ENCODE data around the gene VIPR2. TPM values are rescaled to one million over a fixed set of nuclear protein-coding genes. Genes with fewer than 3 reads are reported as not detected.

VIPR2 gene
- total RNA-seq, 1 experiment from 2014 or later, result not detected

DNA sequence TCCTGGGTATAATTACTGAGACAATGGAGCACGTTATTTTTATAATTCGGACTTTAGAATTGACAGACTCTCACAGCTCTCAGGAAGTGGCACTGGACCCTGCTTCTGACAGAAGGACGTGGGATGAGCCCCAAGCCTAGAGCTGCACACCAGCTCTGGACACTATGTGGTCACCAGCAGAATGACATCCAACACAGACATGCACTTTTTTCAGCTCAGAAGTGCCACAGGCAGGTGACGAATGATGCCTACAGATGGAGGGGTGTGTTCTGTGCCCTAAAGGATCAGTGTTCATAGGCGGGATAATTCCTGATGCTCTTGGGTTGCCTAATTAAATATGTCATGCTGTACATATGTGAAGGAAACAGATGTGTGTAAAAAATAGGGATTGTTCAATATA lies 87.9 kb downstream of the VIPR2 start:
- no peaks in the 10 kb centered on the region for H3K79me2 ChIP-seq (ENCODE audit: low read length)
- H3K9me3 ChIP-seq (ENCODE audit: low read length), result no peaks in the 10 kb centered on the region
- no peak overlapping the region for H3K27ac ChIP-seq (ENCODE audit: low read length)
- H3K27me3 ChIP-seq (ENCODE audit: low read length), result 0 out of 2 replicates have a peak, but pooled peaks cover 3% of the 10 kb centered on the region
- no peaks in the 10 kb centered on the region for H3K36me3 ChIP-seq (ENCODE audit: insufficient read depth, low read length)
- no peak overlapping the region for H3K4me2 ChIP-seq (ENCODE audit: low read depth, low read length, poor library complexity, severe bottlenecking)
- no peaks in the 10 kb centered on the region for H4K20me1 ChIP-seq (ENCODE audit: insufficient read depth, low read depth, low read length)
- no peaks in the 10 kb centered on the region for H3K4me1 ChIP-seq (ENCODE audit: low read length)
- H2AFZ ChIP-seq (ENCODE audit: low read length), result no peak overlapping the region
- no peak overlapping the region for H3K4me3 ChIP-seq (ENCODE audit: low read length)
- H3K9ac ChIP-seq (ENCODE audit: low read length), result no peak overlapping the region
- DNase-seq, result no peak
- H3K9me2 ChIP-seq (replicated peaks; ENCODE audit: insufficient read depth, low read length), result no peaks in the 10 kb centered on the region

DNA sequence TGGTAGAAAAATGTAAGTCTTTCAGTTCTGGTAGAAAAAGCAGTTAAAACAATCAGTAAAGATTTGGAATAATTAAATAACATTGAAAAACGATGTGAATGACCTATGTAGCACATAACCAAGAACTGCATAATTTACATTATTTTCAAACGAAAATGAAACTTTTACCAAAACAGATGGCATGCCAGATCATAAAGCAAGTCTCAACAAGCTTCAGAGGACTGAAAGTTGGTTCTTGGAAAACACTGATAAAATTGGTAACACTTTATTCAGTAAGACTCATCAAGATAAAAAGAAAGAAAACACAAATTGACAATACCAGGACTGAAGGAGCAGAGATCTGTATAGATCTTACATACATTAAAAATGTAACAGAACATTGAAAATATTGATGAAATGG lies 92.8 kb downstream of the VIPR2 start:
- Histone ChIP-seq H3K36me3 (ENCODE audit: insufficient read depth, low read length) (no peaks in the 10 kb centered on the region), H3K79me2 (ENCODE audit: low read length) (no peaks in the 10 kb centered on the region), H3K9me2 (replicated peaks; ENCODE audit: insufficient read depth, low read length) (no peaks in the 10 kb centered on the region), H3K4me1 (ENCODE audit: low read length) (peaks cover 7% of the 10 kb centered on the region), H3K4me3 (ENCODE audit: low read length) (no peak overlapping the region), H3K27ac (ENCODE audit: low read length) (no peak overlapping the region), H3K4me2 (ENCODE audit: low read depth, low read length, poor library complexity, severe bottlenecking) (no peak overlapping the region), H3K9ac (ENCODE audit: low read length) (no peak overlapping the region), H2AFZ (ENCODE audit: low read length) (no peak overlapping the region), H3K9me3 (ENCODE audit: low read length) (no peaks in the 10 kb centered on the region), H4K20me1 (ENCODE audit: insufficient read depth, low read depth, low read length) (no peaks in the 10 kb centered on the region), H3K27me3 (ENCODE audit: low read length) (no peaks in the 10 kb centered on the region)
- DNase-seq, result no peak

- Histone ChIP-seq H2AFZ (ENCODE audit: low read length) (no peak overlapping the region), H3K27ac (ENCODE audit: low read length) (no peak overlapping the region), H3K9me2 (replicated peaks; ENCODE audit: insufficient read depth, low read length) (no peaks in the 10 kb centered on the region), H3K4me1 (ENCODE audit: low read length) (peaks cover 7% of the 10 kb centered on the region), H3K79me2 (ENCODE audit: low read length) (no peaks in the 10 kb centered on the region), H3K4me3 (ENCODE audit: low read length) (no peak overlapping the region), H3K36me3 (ENCODE audit: insufficient read depth, low read length) (no peaks in the 10 kb centered on the region), H3K4me2 (ENCODE audit: low read depth, low read length, poor library complexity, severe bottlenecking) (no peak overlapping the region), H3K27me3 (ENCODE audit: low read length) (no peaks in the 10 kb centered on the region), H4K20me1 (ENCODE audit: insufficient read depth, low read depth, low read length) (no peaks in the 10 kb centered on the region), H3K9me3 (ENCODE audit: low read length) (no peaks in the 10 kb centered on the region), H3K9ac (ENCODE audit: low read length) (no peak overlapping the region)
- no peak for DNase-seq
Observed at GRCh38 chr7:159050704-159051103, 94.0 kb downstream of the VIPR2 start.

DNA sequence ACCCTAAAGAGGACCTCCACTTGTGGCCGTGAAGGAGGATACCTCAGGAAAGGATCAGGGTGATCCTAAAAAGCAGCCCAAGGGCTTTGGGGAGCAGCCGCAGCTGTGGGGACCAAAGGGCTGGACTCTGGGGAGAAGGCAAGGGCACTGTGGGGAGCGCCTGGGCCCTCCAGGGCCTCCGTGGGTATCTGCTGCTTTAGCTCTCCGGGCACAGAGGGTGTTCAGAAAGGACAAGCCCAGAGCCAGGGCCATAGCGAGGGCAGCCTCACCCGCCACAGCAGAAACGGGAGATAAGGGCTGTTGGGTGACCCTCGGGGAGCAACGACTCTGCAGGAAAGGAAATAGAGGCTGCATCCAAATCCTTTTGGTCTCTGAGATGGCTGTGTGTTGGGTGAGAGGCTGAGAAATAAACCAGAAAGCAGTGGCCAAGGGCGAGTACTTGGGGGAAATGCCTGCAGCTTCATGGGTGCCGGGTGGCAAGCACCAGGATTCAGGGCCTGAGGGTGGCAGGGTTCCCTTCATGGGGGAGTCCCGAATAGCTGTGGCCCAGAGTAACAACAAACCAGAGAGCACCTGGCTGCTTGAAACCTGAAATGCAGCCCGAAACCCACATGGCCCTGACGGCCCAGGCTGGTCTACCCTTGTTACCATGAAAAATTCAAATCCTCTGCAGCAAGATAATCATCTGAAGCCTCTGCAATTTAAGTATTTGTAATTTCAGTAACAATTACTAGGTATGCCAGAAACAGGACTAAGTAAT lies 95.2 kb downstream of the VIPR2 start:
- Histone ChIP-seq H3K4me1 (ENCODE audit: low read length) (peaks cover 7% of the 10 kb centered on the region), H3K79me2 (ENCODE audit: low read length) (no peaks in the 10 kb centered on the region), H3K27ac (ENCODE audit: low read length) (no peak overlapping the region), H3K27me3 (ENCODE audit: low read length) (no peaks in the 10 kb centered on the region), H3K9ac (ENCODE audit: low read length) (no peak overlapping the region), H3K36me3 (ENCODE audit: insufficient read depth, low read length) (no peaks in the 10 kb centered on the region), H3K4me2 (ENCODE audit: low read depth, low read length, poor library complexity, severe bottlenecking) (no peak overlapping the region), H3K9me2 (replicated peaks; ENCODE audit: insufficient read depth, low read length) (no peaks in the 10 kb centered on the region), H2AFZ (ENCODE audit: low read length) (no peak overlapping the region), H3K9me3 (ENCODE audit: low read length) (no peaks in the 10 kb centered on the region), H4K20me1 (ENCODE audit: insufficient read depth, low read depth, low read length) (no peaks in the 10 kb centered on the region), H3K4me3 (ENCODE audit: low read length) (no peak overlapping the region)
- no peak for DNase-seq

DNA sequence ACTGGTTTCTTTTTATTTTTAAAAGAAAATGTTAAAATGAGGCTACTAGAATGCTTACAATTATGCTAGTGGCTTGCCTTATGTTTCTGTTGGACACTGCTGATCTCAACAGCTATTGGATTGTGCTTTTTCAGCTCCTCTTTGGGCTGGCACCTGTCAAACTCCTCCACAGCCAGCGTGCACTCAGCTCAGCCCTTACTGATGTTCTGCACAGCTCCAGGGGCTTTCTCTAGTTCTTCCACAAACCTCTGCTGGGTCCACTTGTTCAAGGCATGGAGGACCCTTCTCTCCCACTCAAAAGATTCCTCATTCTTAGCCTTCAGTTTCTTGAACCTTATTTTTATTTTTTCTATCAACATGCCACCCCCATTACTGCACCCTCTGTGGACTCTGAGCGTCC lies 96.0 kb downstream of the VIPR2 start:
- DNase-seq, result no peak
- H3K79me2 ChIP-seq (ENCODE audit: low read length), result no peaks in the 10 kb centered on the region
- no peak overlapping the region for H3K4me2 ChIP-seq (ENCODE audit: low read depth, low read length, poor library complexity, severe bottlenecking)
- no peaks in the 10 kb centered on the region for H3K9me2 ChIP-seq (replicated peaks; ENCODE audit: insufficient read depth, low read length)
- H3K9me3 ChIP-seq (ENCODE audit: low read length), result no peaks in the 10 kb centered on the region
- H2AFZ ChIP-seq (ENCODE audit: low read length), result no peak overlapping the region
- peaks cover 7% of the 10 kb centered on the region for H3K4me1 ChIP-seq (ENCODE audit: low read length)
- H3K27ac ChIP-seq (ENCODE audit: low read length), result no peak overlapping the region
- H3K9ac ChIP-seq (ENCODE audit: low read length), result no peak overlapping the region
- no peak overlapping the region for H3K4me3 ChIP-seq (ENCODE audit: low read length)
- H3K27me3 ChIP-seq (ENCODE audit: low read length), result no peaks in the 10 kb centered on the region
- H4K20me1 ChIP-seq (ENCODE audit: insufficient read depth, low read depth, low read length), result no peaks in the 10 kb centered on the region
- no peaks in the 10 kb centered on the region for H3K36me3 ChIP-seq (ENCODE audit: insufficient read depth, low read length)

- H2AFZ ChIP-seq (ENCODE audit: low read length), result no peak overlapping the region
- H3K4me1 ChIP-seq (ENCODE audit: low read length), result peaks cover 7% of the 10 kb centered on the region
- H3K9me2 ChIP-seq (replicated peaks; ENCODE audit: insufficient read depth, low read length), result no peaks in the 10 kb centered on the region
- H3K9ac ChIP-seq (ENCODE audit: low read length), result no peak overlapping the region
- H4K20me1 ChIP-seq (ENCODE audit: insufficient read depth, low read depth, low read length), result no peaks in the 10 kb centered on the region
- H3K27me3 ChIP-seq (ENCODE audit: low read length), result no peaks in the 10 kb centered on the region
- no peaks in the 10 kb centered on the region for H3K36me3 ChIP-seq (ENCODE audit: insufficient read depth, low read length)
- H3K9me3 ChIP-seq (ENCODE audit: low read length), result no peaks in the 10 kb centered on the region
- no peak overlapping the region for H3K27ac ChIP-seq (ENCODE audit: low read length)
- no peaks in the 10 kb centered on the region for H3K79me2 ChIP-seq (ENCODE audit: low read length)
- DNase-seq, result no peak
- no peak overlapping the region for H3K4me3 ChIP-seq (ENCODE audit: low read length)
- H3K4me2 ChIP-seq (ENCODE audit: low read depth, low read length, poor library complexity, severe bottlenecking), result no peak overlapping the region
Observed at GRCh38 chr7:159047536-159047935, 97.1 kb downstream of the VIPR2 start.

GRCh38 chr7:159046300-159046699 lies 98.4 kb downstream of the VIPR2 start:
- H3K27me3 ChIP-seq (ENCODE audit: low read length), result no peaks in the 10 kb centered on the region
- H4K20me1 ChIP-seq (ENCODE audit: insufficient read depth, low read depth, low read length), result no peaks in the 10 kb centered on the region
- no peak overlapping the region for H2AFZ ChIP-seq (ENCODE audit: low read length)
- H3K9ac ChIP-seq (ENCODE audit: low read length), result no peak overlapping the region
- H3K27ac ChIP-seq (ENCODE audit: low read length), result no peak overlapping the region
- H3K36me3 ChIP-seq (ENCODE audit: insufficient read depth, low read length), result no peaks in the 10 kb centered on the region
- H3K4me1 ChIP-seq (ENCODE audit: low read length), result peaks cover 7% of the 10 kb centered on the region
- no peak overlapping the region for H3K4me3 ChIP-seq (ENCODE audit: low read length)
- H3K9me2 ChIP-seq (replicated peaks; ENCODE audit: insufficient read depth, low read length), result no peaks in the 10 kb centered on the region
- H3K9me3 ChIP-seq (ENCODE audit: low read length), result no peaks in the 10 kb centered on the region
- H3K4me2 ChIP-seq (ENCODE audit: low read depth, low read length, poor library complexity, severe bottlenecking), result no peak overlapping the region
- no peak for DNase-seq
- no peaks in the 10 kb centered on the region for H3K79me2 ChIP-seq (ENCODE audit: low read length)

GRCh38 chr7:159045839-159046238 lies 98.8 kb downstream of the VIPR2 start:
- H3K4me1 ChIP-seq (ENCODE audit: low read length), result peaks cover 7% of the 10 kb centered on the region
- no peak overlapping the region for H3K4me2 ChIP-seq (ENCODE audit: low read depth, low read length, poor library complexity, severe bottlenecking)
- H3K4me3 ChIP-seq (ENCODE audit: low read length), result no peak overlapping the region
- no peaks in the 10 kb centered on the region for H3K36me3 ChIP-seq (ENCODE audit: insufficient read depth, low read length)
- DNase-seq, result no peak
- no peaks in the 10 kb centered on the region for H3K9me2 ChIP-seq (replicated peaks; ENCODE audit: insufficient read depth, low read length)
- no peak overlapping the region for H2AFZ ChIP-seq (ENCODE audit: low read length)
- H3K27ac ChIP-seq (ENCODE audit: low read length), result no peak overlapping the region
- no peaks in the 10 kb centered on the region for H3K9me3 ChIP-seq (ENCODE audit: low read length)
- no peak overlapping the region for H3K9ac ChIP-seq (ENCODE audit: low read length)
- no peaks in the 10 kb centered on the region for H4K20me1 ChIP-seq (ENCODE audit: insufficient read depth, low read depth, low read length)
- H3K79me2 ChIP-seq (ENCODE audit: low read length), result no peaks in the 10 kb centered on the region
- no peaks in the 10 kb centered on the region for H3K27me3 ChIP-seq (ENCODE audit: low read length)

All from Karpas-422 (cell line).